GM18517 (cell line): ENCODE data around the gene OTOP3.

Experiments used
- ATAC-seq: cut with Tn5 transposase; IDR thresholded peaks from one replicate; pipeline ENCODE4 v1.9.1; 2021; ENCODE audit warnings: mild to moderate bottlenecking, moderate library complexity; ENCODE audit not compliant: unreplicated experiment

OTOP3 gene

GRCh38 chr17:74916136-74916850 is 19.4 kb upstream of the OTOP3 start:
- ATAC-seq: no peak

GRCh38 chr17:74916851-74917199 is 18.9 kb upstream of the OTOP3 start:
- ATAC-seq: no peak

GRCh38 chr17:74917430-74917829 is 18.3 kb upstream of the OTOP3 start:
- ATAC-seq: no peak

GRCh38 chr17:74918906-74919305 is 16.8 kb upstream of the OTOP3 start:
- no peak for ATAC-seq

GRCh38 chr17:74919440-74920305 is 16.0 kb upstream of the OTOP3 start:
- ATAC-seq: no peak

GRCh38 chr17:74920306-74920620 is 15.4 kb upstream of the OTOP3 start:
- no peak for ATAC-seq

GRCh38 chr17:74920642-74921025 is 15.1 kb upstream of the OTOP3 start:
- no peak for ATAC-seq

- no peak for ATAC-seq
These were observed 14.5 kb upstream of the OTOP3 start for GRCh38 chr17:74921026-74921681.

GRCh38 chr17:74921769-74922168 is 13.9 kb upstream of the OTOP3 start:
- no peak for ATAC-seq

- no peak for ATAC-seq
These were observed 13.5 kb upstream of the OTOP3 start for GRCh38 chr17:74922172-74922571.

GRCh38 chr17:74922694-74923537 is 12.8 kb upstream of the OTOP3 start, which contains the start of gene USH1G:
Gene USH1G (minus strand): TSS chr17:74923255. CDS start chr17:74923073, 182 bp downstream.
- no peak for ATAC-seq

GRCh38 chr17:74923538-74924249 is 12.0 kb upstream of the OTOP3 start:
- ATAC-seq: no peak

- ATAC-seq: no peak
These were observed 11.3 kb upstream of the OTOP3 start, which contains the start of gene OTOP2 for GRCh38 chr17:74924250-74924948. Gene OTOP2 (plus strand): TSS chr17:74924273. CDS start chr17:74924633, 360 bp downstream.

GRCh38 chr17:74925242-74925641 is 10.5 kb upstream of the OTOP3 start:
- ATAC-seq: no peak

GRCh38 chr17:74928786-74929185 is 6.9 kb upstream of the OTOP3 start:
- no peak for ATAC-seq

GRCh38 chr17:74930535-74931036 is 5.1 kb upstream of the OTOP3 start:
- ATAC-seq: no peak

GRCh38 chr17:74935048-74935447 is 650 bp upstream of the OTOP3 start:
- no peak for ATAC-seq

- no peak for ATAC-seq
These were observed 737 bp downstream of the OTOP3 start for GRCh38 chr17:74936470-74936799.
